Measurements from ENCODE around the gene ACTR2.

ACTR2 gene

GRCh38 chr2:65279756-65280155 is 52.1 kb downstream of the ACTR2 start:
- DNase-seq (ENCODE audit: low spot score) = no peak

DNA sequence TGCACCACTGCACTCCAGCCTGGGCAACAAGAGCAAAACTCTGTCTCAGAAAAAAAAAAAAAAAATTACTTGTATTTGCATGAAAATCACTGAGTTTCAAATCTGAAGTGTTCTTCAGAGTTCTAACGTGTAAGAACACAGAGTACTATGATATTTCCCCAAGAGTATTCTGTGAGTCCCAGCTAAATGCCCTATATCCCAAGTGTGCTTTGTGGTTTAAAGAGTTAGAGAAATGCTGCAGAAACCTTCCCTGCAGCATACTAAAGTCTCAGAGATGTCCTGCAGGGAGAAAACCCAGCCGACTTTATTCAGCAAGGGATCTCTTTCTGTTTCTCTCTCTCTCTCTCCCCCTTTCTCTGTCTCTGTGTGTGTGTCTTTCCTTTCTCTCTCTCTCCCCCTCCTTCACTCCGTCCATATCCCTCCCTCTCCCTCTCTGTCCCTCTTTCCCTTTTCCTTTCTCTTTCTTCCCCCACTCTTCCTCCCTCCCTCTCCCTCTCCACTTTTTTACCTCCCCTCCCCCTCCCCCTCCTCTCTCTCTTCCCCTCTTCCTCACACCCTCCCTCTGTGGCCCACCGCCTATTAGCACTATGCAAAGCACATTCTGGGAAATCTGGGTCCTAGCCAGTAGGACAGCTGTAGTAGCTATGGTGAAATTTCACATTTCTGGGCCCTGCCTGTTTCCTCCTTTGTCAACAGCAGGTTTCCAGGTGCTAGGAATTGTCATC is 54.2 kb downstream of the ACTR2 start:
- DNase-seq (ENCODE audit: low spot score) = no peak

DNA sequence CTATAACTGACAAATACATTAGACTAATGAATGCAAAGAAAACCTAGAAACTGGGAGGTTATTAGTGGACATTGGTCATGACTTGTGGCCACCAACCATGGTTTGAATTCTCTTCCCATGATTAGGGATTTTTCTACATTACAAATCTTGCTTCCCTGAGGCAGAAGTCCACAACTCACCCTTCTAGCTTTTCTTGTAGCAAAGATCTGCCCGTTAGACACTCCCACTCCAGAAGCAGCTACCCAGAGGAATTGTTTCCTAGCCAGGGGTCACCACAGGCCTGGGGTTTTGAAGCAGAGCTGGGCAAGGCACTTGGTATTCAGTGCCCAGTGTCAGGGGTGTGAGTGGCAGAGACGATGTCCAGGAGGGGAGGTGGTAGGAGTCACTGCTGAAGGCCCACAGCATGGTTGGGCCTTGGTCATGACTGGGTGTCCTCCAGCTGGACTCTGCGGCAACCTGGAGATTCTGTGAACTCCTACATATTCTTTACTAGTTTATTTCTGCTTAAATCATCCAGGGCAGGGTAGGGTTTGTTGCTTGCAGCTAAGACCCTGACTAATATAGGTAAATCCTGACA is 54.9 kb downstream of the ACTR2 start:
- DNase-seq (ENCODE audit: low spot score) = no peak

DNA sequence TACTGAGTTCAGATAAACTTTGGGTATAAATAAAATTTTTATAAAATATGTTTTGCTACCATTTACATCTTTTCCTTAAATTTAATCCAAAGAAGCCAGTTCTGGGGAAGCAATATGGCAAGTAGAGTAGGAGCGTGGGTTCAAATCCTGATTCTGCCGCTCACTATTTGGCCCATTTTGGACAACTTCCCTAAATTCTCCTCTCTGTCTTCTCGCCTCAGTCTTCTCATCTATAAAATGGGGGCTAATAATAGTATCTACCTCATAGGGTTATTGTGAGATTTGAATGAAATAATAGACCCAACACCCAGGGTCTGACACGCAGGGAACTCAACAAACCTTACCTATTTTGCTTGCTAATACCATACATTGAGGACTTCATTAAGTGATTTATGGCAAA is 59.7 kb downstream of the ACTR2 start:
- no peak for DNase-seq (ENCODE audit: low spot score)

- DNase-seq (ENCODE audit: low spot score) = no peak
Observed at GRCh38 chr2:65291216-65292105, 63.8 kb downstream of the ACTR2 start.

- no peak for DNase-seq (ENCODE audit: low spot score)
Observed at GRCh38 chr2:65292106-65292400, 64.4 kb downstream of the ACTR2 start.

DNA sequence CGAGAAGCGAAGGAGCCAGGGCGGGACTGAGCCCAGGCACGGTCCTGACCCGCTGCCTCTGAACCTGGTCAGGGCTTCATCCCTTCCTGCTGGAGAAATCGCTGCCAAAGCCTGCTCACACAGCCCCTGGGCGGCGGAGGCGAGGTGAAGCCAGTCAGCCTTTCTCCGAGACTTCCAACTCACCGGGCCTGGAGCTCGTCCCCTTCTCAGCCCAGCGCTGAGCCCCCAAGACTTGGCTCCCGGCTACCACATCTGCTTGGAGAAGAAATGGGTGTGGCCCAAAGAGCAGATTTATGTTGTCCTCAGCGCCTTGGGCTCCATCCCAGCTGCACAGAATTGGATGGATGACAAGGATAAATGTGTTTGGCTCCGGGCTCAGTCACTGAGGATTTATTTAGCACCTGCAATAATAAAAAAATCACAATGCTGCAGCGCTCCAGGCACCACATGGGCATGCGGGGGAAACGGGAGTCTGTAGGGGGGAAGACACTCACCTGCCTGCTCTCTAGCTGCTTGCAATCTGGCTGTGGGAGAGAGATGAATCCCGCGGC is 64.9 kb downstream of the ACTR2 start:
- no peak for DNase-seq (ENCODE audit: low spot score)

DNA sequence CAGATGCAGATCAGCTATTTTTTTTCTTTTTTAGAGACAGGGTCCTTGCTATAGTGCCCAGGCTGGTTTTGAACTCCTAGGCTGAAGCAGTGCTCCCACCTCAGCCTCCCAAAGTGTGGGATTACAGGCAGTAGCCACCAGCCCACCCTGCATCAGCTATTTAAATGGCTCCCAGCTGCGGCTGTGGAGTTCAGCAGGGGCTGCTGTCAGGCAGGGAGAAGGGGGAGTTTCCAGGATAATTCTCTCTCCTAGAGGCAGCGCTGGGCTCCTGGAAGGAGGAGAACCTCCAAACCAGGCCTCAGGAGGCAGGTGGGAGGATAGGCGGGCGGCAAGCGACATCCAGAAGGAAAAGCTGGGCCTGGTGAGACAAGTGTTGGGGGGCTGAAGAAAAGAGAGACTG is 65.7 kb downstream of the ACTR2 start:
- DNase-seq (ENCODE audit: low spot score) = no peak

DNA sequence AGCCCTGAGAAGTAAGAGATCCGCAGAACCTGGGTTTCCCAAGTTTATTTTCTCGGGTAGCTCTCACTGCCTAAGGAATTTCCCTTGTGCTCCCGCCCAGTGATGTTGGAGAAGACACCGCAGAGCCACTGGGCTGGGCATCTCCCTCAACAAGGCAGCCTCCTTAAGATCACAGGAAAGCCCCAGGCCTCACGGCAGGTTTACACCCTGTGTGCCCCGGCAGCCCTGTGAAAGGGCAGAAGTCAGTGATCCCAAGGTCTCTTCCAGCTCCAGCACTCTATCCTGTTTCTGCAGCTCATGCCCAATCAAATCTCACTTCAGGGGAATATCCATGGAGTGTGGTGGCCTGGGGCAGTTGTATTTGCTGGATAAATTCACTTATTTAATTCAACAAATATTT is 66.5 kb downstream of the ACTR2 start:
- DNase-seq (ENCODE audit: low spot score) = no peak

DNA sequence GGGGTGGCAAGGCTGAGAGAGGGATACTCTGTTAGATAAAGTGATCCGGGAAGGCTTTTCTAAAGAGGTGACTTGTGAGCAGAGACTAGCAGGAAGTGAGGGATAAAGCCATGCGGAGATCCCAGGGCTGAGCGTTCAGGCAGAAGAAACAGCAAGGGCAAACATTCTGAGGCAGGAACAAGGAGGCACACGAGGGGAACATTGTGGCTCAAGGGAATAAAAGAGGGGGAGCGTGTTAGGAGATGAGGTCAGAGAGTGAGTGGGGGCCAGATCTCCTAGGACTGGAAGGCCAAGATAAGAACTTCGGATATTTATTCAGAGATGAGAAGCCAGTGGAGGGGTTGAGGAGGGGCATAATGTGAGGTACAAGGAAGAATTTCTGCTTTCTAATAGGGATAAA is 67.1 kb downstream of the ACTR2 start:
- no peak for DNase-seq (ENCODE audit: low spot score)

GRCh38 chr2:65296971-65297370 is 69.3 kb downstream of the ACTR2 start:
- DNase-seq (ENCODE audit: low spot score) = no peak

DNA sequence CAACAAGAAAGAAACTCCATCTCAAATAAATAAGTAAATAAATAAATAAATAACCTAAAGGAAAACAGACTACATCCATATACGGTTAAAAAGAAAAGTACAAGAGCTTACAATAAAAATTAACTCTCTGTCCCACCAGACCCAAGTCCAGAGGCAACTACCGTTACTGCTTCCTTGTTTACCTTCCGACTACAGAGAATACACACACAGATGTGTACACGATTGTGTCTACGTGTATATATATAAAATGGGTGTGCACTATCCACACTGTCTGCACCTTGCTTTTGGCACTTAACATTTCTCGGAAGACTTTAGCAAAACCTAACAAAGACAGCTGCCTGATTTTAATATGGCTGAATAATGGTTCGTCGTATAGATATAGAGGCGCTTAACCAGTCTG is 69.9 kb downstream of the ACTR2 start:
- no peak for DNase-seq (ENCODE audit: low spot score)

DNA sequence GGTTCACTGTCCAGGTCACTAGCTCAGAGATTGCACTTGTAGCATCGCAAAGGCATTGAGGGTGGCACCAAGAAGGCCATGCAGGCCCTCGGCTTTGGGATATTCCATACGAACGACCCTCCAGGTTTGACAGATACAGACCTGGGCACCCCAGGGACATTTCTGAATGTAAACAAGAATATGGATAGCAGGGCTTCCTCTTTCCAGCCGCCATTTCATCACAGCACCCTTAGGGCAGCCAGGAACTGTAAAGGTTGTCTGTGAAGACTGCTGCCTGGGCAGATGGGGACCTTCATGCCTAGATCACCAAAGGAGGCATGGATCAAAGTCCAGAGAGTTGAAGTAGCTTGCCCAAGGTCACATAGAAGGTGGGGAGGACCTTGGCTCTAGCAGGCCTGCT is 70.5 kb downstream of the ACTR2 start:
- no peak for DNase-seq (ENCODE audit: low spot score)

DNA sequence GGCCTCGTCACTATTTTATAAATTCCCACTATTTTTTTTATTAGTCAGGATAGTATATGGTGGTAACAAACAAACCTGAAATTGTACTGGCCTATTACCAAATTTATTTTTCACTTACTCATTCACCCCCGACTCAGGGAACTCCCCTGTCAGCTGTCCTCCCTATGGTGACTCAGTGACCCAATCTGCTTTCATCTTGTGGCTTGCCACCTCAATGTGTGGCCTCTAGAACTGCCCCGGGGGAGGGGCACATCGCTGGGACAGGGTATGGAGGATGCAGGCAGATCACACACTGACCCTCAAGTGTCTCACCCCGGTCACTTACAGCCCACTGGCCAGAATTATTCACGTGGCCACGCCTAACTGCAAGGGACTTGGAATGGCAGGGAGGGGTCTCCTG is 71.6 kb downstream of the ACTR2 start:
- DNase-seq (ENCODE audit: low spot score) = no peak

DNA sequence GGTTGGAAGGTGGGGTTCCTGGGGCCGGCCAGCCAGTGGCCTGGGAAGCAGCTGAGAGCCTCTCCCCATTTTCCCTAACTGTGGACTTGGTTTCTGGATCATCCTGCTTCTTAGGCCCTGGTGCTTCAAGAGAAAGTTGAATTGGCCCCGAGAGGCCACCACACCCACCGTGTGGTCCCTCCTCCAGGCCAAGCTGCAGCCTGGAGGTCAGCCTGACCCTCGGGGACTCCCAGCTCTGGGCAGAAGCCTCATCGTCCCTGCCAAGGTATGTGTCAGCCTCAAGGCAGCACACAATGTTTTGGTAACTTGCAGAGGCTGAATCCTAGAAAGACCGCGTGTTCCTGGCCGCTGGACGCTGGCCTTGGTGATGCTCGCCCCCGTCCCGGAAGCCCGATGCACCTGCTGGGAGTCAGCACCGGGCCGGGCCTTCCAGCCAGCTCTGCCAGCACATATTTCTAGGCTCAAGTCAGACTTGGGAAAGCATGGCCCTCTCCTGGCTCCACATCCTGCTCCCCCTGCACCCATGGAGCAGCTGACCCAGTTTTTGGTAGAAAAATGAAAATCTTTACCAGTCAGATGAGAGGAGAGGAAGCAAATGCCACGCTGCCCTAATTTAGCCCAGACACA is 72.6 kb downstream of the ACTR2 start:
- DNase-seq (ENCODE audit: low spot score) = no peak

DNA sequence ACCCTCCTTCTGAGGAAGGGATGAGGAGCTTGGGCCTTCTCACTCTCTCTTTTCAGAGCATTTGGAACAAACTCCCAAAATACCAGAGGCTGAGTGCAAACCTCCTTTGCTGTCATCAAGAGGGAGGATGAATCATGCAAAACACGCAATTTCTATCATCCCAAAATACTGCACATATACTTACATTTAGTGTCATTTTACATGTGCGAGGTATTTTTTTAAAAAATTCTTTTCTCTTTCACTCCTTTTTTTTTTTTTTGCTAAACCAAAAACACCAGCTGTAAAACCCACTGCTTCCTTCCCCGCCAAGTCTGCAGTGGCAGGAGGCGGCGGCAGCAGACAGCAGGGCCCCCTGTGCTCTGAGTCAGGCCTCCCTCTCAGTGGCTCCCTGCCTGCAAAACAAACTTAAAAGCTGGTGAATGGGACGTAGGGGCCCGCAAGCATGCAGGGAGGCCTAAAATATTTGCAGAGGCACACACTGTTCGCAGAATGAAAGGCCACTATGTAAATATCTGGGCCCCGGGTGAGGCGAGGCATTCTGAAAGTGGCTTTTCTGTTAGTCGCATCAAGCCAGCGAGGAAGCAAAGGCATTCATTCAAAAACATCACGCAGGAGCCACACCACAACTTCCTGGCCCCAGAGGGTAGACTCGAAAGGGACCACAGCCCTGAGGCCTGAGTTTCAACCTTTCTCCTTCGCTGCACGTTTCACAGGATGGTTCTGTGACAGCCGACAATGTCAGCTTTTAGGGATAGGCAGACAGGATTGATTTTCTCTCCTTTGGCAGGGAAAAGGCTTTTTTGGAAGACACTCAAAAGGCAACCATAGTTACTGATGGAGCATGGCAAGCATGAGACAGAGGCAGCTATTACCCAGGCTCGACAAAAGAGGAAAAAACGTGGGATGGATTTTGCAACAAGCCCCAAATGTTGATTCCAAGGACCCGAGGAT is 73.4 kb downstream of the ACTR2 start:
- no peak for DNase-seq (ENCODE audit: low spot score)

- DNase-seq (ENCODE audit: low spot score) = no peak
Observed at GRCh38 chr2:65305934-65306333, 78.3 kb downstream of the ACTR2 start.

- DNase-seq (ENCODE audit: low spot score) = no peak
Observed at GRCh38 chr2:65309699-65310098, 82.1 kb downstream of the ACTR2 start.

- no peak for DNase-seq (ENCODE audit: low spot score)
Observed at GRCh38 chr2:65311049-65311448, 83.4 kb downstream of the ACTR2 start.

GRCh38 chr2:65311596-65311995 is 84.0 kb downstream of the ACTR2 start:
- no peak for DNase-seq (ENCODE audit: low spot score)

Measured in kidney capillary endothelial cell (primary cell).